Measurements from ENCODE around the gene GALNT1.

GALNT1 gene

GRCh38 chr18:35582899-35583558 is 1.5 kb downstream of the GALNT1 start:
- no peak for DNase-seq (ENCODE audit: low read depth)

GRCh38 chr18:35584735-35585134 is 3.2 kb downstream of the GALNT1 start:
- no peak for DNase-seq (ENCODE audit: low read depth)

GRCh38 chr18:35585608-35586007 is 4.1 kb downstream of the GALNT1 start:
- no peak for DNase-seq (ENCODE audit: low read depth)

DNA sequence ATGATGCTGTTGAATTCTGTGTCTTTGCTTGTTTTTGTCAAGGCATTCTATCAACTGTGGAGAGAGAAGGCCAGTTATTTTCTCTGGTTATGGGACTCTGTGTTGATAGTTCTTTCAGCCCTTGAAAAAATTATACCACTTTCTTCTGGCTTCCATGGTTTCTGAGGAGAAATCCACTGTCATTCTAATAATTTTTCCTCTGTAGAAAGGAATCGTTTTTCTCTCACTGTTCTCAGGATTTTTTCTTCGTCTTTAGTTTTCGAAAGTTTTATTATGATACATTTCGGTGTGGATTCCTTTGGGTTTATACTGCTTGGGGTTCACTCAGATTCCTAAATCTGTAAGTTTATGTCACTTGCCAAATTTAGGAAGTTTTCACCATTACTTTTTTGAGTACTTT is 6.6 kb downstream of the GALNT1 start:
- no peak for DNase-seq (ENCODE audit: low read depth)

DNA sequence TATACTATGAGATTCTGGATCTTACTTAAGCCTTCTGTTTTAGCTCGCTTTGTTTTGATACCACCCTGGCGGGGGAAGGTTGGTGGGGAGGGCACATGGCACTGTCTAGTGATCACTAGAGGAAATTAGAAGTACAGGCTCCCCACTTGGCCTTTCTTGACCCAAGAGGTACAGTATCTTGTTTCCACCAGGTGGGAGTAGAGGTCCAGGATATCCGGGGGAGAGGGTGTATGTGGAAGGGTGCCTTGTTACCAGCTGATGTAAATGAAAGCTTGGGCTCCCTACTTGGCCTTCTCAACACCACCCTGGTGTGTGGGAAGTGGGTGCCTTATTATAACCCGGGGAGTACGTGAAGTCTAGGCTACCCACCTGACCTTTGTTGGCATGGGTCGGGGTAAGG is 7.5 kb downstream of the GALNT1 start:
- no peak for DNase-seq (ENCODE audit: low read depth)

DNA sequence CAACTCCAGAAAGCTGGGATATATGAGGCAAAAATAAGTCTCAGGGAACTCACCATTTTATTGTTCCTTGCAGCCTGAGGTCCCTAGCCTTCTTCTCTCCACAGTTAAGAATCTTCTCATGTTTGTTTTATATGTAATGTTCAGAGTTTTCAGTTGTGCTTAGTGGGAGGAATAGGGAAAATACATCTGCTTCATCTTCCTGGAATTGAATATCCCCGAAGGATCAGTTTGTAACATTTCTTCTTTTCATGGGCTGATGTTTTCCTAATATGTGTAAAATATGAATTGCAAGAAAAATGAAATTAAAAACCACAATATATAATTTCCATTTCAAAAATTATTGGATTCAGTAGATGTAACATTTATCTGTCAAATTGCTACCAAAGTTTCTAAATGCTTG is 8.0 kb downstream of the GALNT1 start:
- no peak for DNase-seq (ENCODE audit: low read depth)

DNA sequence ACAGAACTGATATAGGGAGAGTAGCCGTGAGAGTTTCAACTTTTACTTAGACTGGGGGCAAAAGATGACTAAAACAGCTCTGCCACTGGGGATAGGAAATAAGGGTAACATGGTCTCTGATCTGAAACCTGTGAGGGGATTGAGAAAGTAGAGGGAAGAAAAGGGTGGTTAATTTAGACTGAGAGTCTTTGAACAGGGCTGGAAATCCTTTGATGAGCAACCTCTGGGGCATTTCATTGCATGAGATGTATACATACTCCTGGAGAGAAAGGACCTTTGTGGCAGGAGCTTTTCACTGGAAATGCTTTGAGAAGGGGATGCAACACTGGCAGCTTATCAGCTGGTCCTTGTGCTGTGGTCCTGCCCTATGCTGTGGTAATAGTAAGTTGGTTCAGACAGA is 9.4 kb downstream of the GALNT1 start:
- no peak for DNase-seq (ENCODE audit: low read depth)

DNA sequence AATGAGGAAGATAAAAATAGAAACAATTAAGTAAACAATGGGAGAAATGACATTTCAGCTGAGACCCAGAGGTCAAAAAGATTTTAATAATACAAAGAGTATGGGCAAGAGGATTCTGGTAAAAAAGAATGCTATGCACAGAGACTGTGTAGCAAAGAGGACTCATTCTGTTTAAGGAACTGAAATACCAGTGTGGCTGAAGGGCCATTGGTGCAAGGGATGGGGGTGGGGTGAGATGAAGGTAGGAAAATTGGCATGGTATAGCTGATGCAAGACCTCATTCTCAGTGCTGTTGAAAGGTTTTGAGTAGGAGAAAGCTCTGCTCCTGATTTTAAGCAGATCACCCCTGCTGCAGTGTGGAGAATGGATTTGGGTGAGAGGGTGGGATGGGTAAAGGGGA is 10.8 kb downstream of the GALNT1 start:
- DNase-seq (ENCODE audit: low read depth) = no peak

DNA sequence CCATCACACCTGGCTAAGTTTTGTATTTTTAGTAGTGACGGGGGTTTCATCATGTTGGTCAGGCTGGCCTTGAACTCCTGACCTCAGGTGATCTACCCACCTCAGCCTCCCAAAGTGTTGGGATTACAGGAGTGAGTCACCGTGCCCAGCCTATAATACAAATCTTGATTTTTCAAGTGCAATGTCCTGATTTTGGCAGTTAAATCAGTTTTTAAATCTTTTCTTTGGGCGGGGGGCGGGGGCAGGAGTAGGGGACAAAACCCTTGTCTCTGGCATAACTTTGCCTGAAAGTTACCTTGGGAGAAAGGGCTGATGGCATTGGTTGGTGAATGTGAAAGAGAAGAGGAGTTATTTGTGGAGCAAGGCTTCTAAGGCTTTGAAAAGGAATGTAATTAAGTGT is 12.3 kb downstream of the GALNT1 start:
- no peak for DNase-seq (ENCODE audit: low read depth)

GRCh38 chr18:35597758-35598157 is 16.2 kb downstream of the GALNT1 start:
- DNase-seq (ENCODE audit: low read depth) = no peak

DNA sequence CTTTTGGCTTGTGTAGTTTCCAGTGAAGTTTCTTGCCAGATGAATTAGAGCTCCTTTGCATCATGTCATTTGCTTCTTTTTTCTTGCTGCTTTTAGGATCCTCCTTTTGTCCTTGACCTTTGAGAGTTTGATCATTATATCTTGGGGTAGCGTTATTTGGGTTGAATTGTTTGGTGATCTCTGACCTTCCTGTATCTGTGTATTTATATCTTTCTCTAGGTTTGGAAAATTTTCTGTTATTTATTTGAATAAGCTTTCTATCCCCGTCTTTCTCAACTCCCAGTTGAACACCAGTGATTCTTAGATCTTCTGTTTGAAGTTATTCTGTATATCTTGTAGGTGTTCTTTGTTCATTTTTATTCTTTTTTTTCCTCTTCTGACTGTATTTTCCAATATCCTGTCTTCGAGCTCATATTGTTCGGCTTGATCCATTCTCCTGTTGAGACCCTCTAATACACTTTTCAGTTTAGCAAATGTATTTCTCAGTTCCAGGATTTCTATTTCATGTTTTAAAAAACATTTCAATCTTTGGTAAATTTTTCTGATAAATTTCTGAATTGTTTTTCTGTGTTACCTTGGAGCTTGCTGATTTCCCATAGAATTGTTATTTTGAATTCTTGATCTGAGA is 20.8 kb downstream of the GALNT1 start:
- DNase-seq (ENCODE audit: low read depth) = no peak

DNA sequence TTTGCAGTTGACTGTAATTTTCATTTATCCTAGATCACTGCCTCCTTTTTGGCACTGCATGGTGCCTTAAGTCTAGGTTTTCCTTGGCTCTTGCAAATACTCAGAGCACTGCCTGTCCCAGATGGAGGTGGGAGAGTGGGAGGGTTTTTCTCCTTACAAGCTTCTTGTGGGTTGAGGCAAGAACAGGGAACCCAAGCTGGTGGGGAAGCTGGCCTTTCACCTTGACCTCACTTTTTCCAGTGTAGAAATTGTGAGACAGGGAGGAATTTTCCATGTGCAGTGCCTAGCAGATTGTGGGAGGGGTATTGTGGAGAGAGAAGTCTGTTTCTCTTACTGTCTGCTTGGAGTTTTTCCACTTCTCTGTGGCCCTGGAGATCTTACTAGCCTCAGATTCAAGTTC is 21.5 kb downstream of the GALNT1 start:
- DNase-seq (ENCODE audit: low read depth) = no peak

GRCh38 chr18:35603528-35603927 is 22.0 kb downstream of the GALNT1 start:
- DNase-seq (ENCODE audit: low read depth) = no peak

DNA sequence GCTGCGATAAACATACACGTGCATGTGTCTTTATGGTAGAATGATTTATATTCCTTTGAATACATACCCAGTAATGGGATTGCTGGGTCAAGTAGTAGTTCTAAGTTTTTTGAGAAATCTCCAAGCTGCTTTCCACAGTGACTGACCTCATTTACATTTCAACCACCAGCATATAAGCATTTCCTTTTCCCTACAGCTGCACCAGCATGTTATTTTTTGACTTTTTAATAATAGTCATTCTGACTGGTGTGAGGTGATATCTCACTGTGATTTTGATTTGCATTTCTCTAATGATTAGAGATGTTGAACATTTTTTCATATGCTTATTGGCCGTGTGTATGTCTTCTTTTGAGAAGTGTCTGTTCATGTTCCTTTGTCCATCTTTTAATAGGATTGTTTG is 22.8 kb downstream of the GALNT1 start:
- no peak for DNase-seq (ENCODE audit: low read depth)

DNA sequence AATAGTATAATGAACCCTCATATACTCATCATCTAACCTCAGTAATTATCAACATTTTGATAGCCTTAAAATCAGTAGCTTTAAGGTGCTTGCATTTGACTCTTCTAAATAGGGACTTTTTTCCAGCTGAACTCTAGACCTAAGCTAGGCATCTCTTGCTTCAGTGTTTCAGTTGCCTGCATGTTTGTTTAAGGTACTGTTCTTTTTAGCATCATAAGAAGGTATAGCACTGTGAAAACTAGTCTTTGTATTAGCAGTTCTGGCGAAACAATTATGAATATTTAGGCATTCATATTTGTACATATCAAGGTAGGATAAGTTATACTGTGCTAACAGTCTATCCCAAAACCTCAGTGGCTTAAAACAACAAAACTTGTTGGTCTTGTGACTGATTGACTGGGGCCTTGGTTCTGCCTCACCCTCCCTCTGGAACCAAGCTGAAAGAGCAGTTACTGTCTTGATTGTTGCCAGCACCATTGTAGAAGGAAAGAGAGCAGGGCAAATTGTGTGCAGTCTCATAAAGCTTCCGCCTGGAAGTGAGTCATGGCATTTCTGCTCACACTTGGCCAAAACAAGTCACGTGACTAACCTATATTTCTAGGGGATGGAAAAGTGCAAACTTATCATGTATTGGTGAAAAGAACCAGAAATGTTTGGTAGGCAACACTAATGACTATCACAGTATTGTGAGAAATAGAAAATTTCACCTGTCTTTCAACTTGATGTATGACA is 24.3 kb downstream of the GALNT1 start:
- DNase-seq (ENCODE audit: low read depth) = no peak

GRCh38 chr18:35609236-35609635 is 27.7 kb downstream of the GALNT1 start:
- DNase-seq (ENCODE audit: low read depth) = no peak

DNA sequence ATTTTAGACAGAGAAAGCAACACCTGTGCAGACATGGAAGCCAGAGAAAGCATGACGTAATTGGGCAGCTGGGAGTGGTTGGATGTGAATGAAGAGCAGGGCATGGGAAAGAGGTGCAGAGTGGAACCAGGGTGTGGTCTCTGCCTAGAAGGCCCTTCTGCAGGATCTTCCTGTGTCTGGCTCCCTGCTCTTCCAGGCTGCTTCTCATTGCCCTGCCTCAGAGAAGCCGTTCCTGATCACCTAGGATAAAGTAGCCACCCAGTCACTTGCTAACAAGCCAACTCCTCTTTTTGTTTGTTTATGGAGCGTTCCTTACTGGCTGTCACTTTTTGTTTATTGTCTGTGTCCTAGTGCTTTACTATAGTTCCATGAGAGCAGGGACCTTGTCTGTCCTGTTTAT is 28.5 kb downstream of the GALNT1 start:
- no peak for DNase-seq (ENCODE audit: low read depth)

- no peak for DNase-seq (ENCODE audit: low read depth)
These were observed 29.2 kb downstream of the GALNT1 start for GRCh38 chr18:35610724-35611123.

DNA sequence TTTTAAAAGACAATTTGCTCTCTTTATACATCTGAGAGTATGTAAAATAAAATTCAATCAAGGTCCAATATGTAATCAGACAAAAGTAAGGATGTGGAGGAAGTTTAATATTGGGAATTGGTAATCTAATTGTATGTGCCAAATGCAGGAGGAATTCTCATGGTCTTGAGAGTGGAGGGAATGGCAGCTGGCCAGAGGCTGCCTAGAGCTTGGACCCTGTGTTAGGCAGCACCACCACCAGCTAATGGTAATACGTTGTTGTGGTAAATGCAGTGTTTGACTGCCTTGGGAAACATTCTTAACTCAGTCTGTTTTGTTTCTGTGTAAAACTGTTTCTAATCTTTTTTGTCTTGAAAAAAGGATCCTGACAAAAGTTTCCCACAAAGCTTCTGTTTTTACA is 30.0 kb downstream of the GALNT1 start:
- no peak for DNase-seq (ENCODE audit: low read depth)

DNA sequence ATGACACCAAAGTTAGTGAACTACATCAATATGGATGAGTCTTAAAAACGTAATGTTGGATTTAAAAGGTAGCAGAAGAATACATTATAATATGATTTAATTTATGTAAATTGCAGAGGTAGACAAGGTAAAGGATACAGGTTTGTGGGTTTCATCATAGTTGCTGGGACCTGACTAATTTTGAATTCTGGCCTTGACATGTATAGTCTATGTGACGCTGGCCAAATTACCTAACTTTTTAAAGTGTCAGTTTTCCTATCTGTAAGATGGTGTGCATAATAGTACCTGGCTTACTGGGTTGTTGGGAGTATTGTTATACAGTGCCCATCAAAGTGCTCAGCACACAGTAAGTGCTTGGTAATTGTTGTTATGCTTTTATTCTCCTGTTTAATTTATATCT is 34.5 kb downstream of the GALNT1 start:
- no peak for DNase-seq (ENCODE audit: low read depth)

GRCh38 chr18:35616664-35617423 is 35.3 kb downstream of the GALNT1 start:
- peak; percentile 40 for DNase-seq (ENCODE audit: low read depth)

- DNase-seq (ENCODE audit: low read depth) = no peak
These were observed 36.3 kb downstream of the GALNT1 start for GRCh38 chr18:35617865-35618264.

DNA sequence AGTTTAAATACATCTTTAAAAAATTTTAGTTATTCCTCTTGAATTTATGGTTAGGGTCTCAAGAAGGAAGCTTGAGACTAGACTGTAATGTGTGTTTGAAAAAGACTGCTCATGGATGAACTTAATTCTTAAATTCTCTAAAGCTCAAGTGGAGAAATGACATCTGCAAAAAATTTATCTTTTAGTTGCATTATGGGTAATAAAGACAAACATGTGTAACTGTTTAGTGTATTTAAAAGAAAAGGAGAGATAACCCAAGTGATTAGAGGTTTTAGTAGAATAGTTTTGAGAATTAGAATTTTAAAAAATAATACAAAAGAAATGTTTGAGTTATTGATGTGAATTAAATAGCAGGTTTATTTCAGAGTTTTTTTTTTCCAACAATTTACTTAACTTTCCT is 36.7 kb downstream of the GALNT1 start:
- DNase-seq (ENCODE audit: low read depth) = no peak

Data from stimulated activated CD8-positive, alpha-beta memory T cell treated with anti-CD3 and anti-CD28 coated beads, Interleukin-4, amount 100 ng/mL, for 24 hours (primary cell).